HCT116 (cell line): ENCODE results near the gene KCNC2.

Experiments used
- EZH2phosphoT487 ChIP-seq: fragments of 200-600 bp; IDR thresholded peaks from 2 replicates; pipeline ENCODE4 v1.6.1; 2018; ENCODE audit warnings: antibody characterized with exemption, borderline replicate concordance
- POLR2AphosphoS5 ChIP-seq: IDR thresholded peaks from 2 replicates; pipeline ENCODE4 v1.6.1; 2011; ENCODE audit warnings: mild to moderate bottlenecking, low read depth, low read length, moderate library complexity
- SIN3A ChIP-seq: IDR thresholded peaks from 2 replicates; pipeline ENCODE4 v1.6.1; 2012; ENCODE audit warnings: low read depth
- TF ChIP-seq, protein P1 (sequence below), 3 experiments: fragments of 200-600 bp in 1 of 3; sonication (generic) in 1 of 3; IDR thresholded peaks in 2 of 3; conservative IDR thresholded peaks in 1 of 3; 2 replicates each; pipeline ENCODE4 v1.5.1; 2012 to 2017; ENCODE audit warnings: low read depth in 2 of 3, low read length in 2 of 3, antibody characterized with exemption in 1 of 3, borderline replicate concordance in 1 of 3, control low read depth in 1 of 3, mild to moderate bottlenecking in 1 of 3, mixed read lengths in 1 of 3, mixed run types in 1 of 3, moderate library complexity in 1 of 3; ENCODE audit not compliant: insufficient read depth in 1 of 3
- TF ChIP-seq, protein P2 (sequence below): IDR thresholded peaks from 2 replicates; pipeline ENCODE4 v1.6.1; 2012
- TF ChIP-seq, protein P3 (sequence below): IDR thresholded peaks from 2 replicates; pipeline ENCODE4 v1.6.1; 2012; ENCODE audit warnings: low read depth

DNA sequence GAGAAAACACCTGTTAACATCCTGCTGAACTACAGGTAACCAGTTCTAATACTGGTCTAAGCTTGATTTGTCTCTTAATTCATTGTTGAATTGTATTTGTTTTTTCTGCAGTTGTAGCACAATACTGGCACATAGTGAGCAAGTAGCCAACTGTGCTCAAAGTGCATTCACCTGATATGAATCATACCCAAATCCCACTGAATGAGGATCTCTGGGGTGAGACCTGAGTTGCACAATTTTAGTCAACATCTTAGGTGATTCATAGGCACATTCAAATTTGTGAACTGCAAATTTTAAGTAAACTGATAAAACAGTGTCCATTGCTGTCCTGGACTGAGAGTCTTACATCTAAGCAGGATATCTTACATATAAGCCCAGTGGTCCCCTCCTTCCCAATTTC lies 12.8 kb downstream of the KCNC2 start:
- TF ChIP-seq, protein P1, sequence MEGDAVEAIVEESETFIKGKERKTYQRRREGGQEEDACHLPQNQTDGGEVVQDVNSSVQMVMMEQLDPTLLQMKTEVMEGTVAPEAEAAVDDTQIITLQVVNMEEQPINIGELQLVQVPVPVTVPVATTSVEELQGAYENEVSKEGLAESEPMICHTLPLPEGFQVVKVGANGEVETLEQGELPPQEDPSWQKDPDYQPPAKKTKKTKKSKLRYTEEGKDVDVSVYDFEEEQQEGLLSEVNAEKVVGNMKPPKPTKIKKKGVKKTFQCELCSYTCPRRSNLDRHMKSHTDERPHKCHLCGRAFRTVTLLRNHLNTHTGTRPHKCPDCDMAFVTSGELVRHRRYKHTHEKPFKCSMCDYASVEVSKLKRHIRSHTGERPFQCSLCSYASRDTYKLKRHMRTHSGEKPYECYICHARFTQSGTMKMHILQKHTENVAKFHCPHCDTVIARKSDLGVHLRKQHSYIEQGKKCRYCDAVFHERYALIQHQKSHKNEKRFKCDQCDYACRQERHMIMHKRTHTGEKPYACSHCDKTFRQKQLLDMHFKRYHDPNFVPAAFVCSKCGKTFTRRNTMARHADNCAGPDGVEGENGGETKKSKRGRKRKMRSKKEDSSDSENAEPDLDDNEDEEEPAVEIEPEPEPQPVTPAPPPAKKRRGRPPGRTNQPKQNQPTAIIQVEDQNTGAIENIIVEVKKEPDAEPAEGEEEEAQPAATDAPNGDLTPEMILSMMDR (IDR thresholded peaks at IDR 0.05 in 2 of 3, conservative IDR thresholded peaks at IDR 0.05 in 1 of 3; ENCODE audit: borderline replicate concordance in 1 of 3, insufficient read depth in 1 of 3, low read depth in 2 of 3, low read length in 2 of 3) = no peak
- TF ChIP-seq, protein P2, sequence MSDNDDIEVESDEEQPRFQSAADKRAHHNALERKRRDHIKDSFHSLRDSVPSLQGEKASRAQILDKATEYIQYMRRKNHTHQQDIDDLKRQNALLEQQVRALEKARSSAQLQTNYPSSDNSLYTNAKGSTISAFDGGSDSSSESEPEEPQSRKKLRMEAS = no peak
- TF ChIP-seq POLR2AphosphoS5 (no peak), EZH2phosphoT487 (no peak), SIN3A (no peak)
- TF ChIP-seq, protein P3, sequence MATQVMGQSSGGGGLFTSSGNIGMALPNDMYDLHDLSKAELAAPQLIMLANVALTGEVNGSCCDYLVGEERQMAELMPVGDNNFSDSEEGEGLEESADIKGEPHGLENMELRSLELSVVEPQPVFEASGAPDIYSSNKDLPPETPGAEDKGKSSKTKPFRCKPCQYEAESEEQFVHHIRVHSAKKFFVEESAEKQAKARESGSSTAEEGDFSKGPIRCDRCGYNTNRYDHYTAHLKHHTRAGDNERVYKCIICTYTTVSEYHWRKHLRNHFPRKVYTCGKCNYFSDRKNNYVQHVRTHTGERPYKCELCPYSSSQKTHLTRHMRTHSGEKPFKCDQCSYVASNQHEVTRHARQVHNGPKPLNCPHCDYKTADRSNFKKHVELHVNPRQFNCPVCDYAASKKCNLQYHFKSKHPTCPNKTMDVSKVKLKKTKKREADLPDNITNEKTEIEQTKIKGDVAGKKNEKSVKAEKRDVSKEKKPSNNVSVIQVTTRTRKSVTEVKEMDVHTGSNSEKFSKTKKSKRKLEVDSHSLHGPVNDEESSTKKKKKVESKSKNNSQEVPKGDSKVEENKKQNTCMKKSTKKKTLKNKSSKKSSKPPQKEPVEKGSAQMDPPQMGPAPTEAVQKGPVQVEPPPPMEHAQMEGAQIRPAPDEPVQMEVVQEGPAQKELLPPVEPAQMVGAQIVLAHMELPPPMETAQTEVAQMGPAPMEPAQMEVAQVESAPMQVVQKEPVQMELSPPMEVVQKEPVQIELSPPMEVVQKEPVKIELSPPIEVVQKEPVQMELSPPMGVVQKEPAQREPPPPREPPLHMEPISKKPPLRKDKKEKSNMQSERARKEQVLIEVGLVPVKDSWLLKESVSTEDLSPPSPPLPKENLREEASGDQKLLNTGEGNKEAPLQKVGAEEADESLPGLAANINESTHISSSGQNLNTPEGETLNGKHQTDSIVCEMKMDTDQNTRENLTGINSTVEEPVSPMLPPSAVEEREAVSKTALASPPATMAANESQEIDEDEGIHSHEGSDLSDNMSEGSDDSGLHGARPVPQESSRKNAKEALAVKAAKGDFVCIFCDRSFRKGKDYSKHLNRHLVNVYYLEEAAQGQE = no peak
